ENCODE measurements around the gene NOSIP. TPM values are rescaled to one million over a fixed set of nuclear protein-coding genes. Genes with fewer than 3 reads are reported as not detected.

NOSIP gene
- total RNA-seq, 6 donors from 2014 or later = 30.3 to 72.3 (median 57.9) TPM

DNA sequence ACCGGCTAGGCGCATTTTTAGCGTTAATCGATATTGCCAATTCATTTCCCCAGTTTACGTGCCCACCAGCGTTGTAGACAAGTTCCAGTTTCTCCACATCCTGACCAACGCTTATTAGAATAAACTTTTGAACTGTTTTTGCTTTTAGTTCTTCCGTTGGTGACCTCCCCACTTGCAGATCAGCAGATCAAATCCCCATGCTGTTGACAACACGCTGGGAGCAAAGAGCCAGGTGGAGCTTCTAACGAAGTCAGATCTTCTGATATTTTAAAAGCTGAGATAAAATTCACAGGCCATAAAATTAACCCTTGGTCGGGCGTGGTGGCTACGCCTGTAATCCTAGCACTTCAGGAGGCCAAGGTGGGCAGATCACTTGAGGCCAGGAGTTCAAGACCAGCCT lies 31.3 kb downstream of the NOSIP start:
- Histone ChIP-seq H3K27ac (no peak overlapping the region), H3K4me1 (peaks cover 3 to 10% (median 6%) of the 10 kb centered on the region in 4 donors), H3K4me3 (no peak overlapping the region), H3K36me3 (no peaks in the 10 kb centered on the region), H3K9me3 (no peaks in the 10 kb centered on the region), H3K27me3 (no peaks in the 10 kb centered on the region)
- ATAC-seq (ENCODE audit: low FRiP score in 2 of 2) (no peak), DNase-seq (no peak)
- TF ChIP-seq POLR2A (IDR thresholded peaks at IDR 0.05) (no peak), POLR2AphosphoS5 (IDR thresholded peaks at IDR 0.05) (no peak), EP300 (IDR thresholded peaks at IDR 0.05) (no peak)
- TF ChIP-seq, protein P1, sequence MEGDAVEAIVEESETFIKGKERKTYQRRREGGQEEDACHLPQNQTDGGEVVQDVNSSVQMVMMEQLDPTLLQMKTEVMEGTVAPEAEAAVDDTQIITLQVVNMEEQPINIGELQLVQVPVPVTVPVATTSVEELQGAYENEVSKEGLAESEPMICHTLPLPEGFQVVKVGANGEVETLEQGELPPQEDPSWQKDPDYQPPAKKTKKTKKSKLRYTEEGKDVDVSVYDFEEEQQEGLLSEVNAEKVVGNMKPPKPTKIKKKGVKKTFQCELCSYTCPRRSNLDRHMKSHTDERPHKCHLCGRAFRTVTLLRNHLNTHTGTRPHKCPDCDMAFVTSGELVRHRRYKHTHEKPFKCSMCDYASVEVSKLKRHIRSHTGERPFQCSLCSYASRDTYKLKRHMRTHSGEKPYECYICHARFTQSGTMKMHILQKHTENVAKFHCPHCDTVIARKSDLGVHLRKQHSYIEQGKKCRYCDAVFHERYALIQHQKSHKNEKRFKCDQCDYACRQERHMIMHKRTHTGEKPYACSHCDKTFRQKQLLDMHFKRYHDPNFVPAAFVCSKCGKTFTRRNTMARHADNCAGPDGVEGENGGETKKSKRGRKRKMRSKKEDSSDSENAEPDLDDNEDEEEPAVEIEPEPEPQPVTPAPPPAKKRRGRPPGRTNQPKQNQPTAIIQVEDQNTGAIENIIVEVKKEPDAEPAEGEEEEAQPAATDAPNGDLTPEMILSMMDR (IDR thresholded peaks at IDR 0.05) = no peak
- WGBS, 2 donors = 51 to 68% methylated on average over 13 of the region's 13 CpGs

DNA sequence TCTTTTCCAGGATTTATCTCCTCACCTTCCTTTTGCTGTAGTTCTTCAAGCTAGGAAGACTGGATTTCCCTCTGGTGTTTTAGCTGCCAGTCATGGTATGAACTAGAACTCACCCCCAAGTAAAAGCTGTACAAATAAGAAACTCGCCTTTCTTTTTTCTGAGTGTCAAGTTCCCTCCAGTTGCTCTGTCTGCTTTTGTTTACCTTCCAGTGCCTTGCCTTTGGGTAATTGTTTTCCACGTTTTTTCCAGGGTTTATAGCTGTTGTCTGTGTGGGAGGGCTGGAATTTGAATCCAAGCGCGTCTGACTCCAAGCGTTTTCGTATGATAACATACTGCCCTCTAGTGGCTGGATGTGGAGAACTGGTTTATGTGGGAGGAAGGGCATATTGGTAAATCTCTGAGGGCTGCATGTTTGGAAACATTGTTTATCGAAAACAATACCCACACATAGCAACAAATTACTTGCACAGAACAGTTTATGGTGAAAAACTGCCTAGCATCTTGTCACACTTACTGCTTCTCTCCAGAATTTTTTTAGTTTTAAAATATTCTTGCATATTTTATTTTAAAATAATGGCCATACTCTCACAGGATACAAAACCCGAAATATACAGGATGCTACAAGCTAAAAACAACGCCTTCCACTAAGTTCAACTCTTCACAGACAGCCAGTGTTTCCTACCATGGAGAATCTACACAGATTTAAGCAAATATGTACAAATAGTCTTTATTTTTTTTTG lies 33.4 kb downstream of the NOSIP start:
- Histone ChIP-seq H3K4me3 (no peak overlapping the region), H3K36me3 (peaks cover 0 to 6% (median 4%) of the 10 kb centered on the region in 4 donors), H3K9me3 (no peaks in the 10 kb centered on the region), H3K27me3 (no peaks in the 10 kb centered on the region), H3K27ac (no peak overlapping the region), H3K4me1 (peaks cover 3 to 8% (median 6%) of the 10 kb centered on the region in 4 donors)
- peak; percentile 81 to 93 for ATAC-seq (ENCODE audit: low FRiP score in 2 of 2)
- whole genome bisulfite sequencing, 2 donors = 9 to 10% methylated on average over 9 of the region's 9 CpGs
- DNase-seq = peak in 1 of 2 donors; percentile 69
- TF ChIP-seq EP300 (IDR thresholded peaks at IDR 0.05) = no peak
- TF ChIP-seq, protein P1 (IDR thresholded peaks at IDR 0.05) = peak; percentile 76 to 89 (median 84)
- TF ChIP-seq POLR2AphosphoS5 (IDR thresholded peaks at IDR 0.05) = no peak
- TF ChIP-seq POLR2A (IDR thresholded peaks at IDR 0.05) = no peak

DNA sequence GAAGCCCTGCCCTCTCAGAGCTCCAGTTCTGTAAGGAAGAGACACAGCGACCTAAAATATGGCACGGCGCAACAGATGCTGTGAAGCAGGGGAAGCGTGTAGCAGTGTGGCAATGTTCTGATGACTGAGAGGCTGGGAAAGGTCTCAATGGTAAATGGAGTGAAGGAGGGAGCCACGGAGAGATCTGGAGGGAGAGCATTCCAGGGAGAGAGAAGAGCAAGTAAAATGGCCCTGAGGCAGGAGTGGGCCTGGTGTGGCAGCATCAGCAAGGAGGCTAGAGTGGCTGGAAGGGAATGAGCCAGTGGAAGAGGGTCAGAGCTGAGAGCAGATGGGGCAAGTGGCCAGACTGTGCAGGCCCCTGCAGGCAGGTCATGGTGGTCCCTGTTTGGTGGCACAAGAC lies 36.2 kb downstream of the NOSIP start:
- TF ChIP-seq, protein P1 (IDR thresholded peaks at IDR 0.05) = no peak
- TF ChIP-seq POLR2AphosphoS5 (IDR thresholded peaks at IDR 0.05) (no peak), EP300 (IDR thresholded peaks at IDR 0.05) (no peak), POLR2A (IDR thresholded peaks at IDR 0.05) (no peak)
- Histone ChIP-seq H3K27me3 (no peaks in the 10 kb centered on the region), H3K27ac (no peak overlapping the region), H3K4me1 (peaks cover 3 to 8% (median 6%) of the 10 kb centered on the region in 4 donors), H3K9me3 (no peaks in the 10 kb centered on the region), H3K36me3 (peaks cover 0 to 15% (median 7%) of the 10 kb centered on the region in 4 donors), H3K4me3 (no peak overlapping the region)
- DNase-seq = no peak
- 69 to 81% methylated on average over 5 of the region's 5 CpGs for WGBS, 2 donors
- ATAC-seq (ENCODE audit: low FRiP score in 2 of 2) = peak in 1 of 2 donors; percentile 38

DNA sequence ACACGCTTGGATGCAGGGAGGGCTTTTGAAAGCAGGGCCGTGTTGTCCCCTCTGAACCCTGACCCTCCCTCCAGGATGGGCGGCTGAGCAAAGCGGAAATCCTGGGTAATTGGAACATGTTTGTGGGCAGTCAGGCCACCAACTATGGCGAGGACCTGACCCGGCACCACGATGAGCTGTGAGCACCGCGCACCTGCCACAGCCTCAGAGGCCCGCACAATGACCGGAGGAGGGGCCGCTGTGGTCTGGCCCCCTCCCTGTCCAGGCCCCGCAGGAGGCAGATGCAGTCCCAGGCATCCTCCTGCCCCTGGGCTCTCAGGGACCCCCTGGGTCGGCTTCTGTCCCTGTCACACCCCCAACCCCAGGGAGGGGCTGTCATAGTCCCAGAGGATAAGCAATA lies 37.3 kb downstream of the NOSIP start:
- no peak overlapping the region for H3K4me3 ChIP-seq
- H3K27ac ChIP-seq = no peak overlapping the region
- 89 to 96% methylated on average over 4 to 10 of the region's 14 CpGs for WGBS, 2 donors

More for the DNA sequence above, 37.3 kb downstream of the NOSIP start:
- Histone ChIP-seq H3K4me1 (peaks cover 3 to 8% (median 6%) of the 10 kb centered on the region in 4 donors), H3K9me3 (no peaks in the 10 kb centered on the region), H3K27me3 (no peaks in the 10 kb centered on the region), H3K36me3 (peaks cover 0 to 22% (median 15%) of the 10 kb centered on the region in 4 donors)
- TF ChIP-seq EP300 (IDR thresholded peaks at IDR 0.05) = no peak
- TF ChIP-seq, protein P1 (IDR thresholded peaks at IDR 0.05) = no peak
- no peak for TF ChIP-seq POLR2A (IDR thresholded peaks at IDR 0.05)
- TF ChIP-seq POLR2AphosphoS5 (IDR thresholded peaks at IDR 0.05) = no peak
- no peak for ATAC-seq (ENCODE audit: low FRiP score in 2 of 2)
- DNase-seq = no peak

Measured in upper lobe of left lung (tissue), 6 donors.